Measurements from ENCODE around the gene RPL10. TPM values are rescaled to one million over a fixed set of nuclear protein-coding genes. Genes with fewer than 3 reads are reported as not detected.

The RPL10 gene
- total RNA-seq = 1,465 and 3,108 TPM in 2 replicates

DNA sequence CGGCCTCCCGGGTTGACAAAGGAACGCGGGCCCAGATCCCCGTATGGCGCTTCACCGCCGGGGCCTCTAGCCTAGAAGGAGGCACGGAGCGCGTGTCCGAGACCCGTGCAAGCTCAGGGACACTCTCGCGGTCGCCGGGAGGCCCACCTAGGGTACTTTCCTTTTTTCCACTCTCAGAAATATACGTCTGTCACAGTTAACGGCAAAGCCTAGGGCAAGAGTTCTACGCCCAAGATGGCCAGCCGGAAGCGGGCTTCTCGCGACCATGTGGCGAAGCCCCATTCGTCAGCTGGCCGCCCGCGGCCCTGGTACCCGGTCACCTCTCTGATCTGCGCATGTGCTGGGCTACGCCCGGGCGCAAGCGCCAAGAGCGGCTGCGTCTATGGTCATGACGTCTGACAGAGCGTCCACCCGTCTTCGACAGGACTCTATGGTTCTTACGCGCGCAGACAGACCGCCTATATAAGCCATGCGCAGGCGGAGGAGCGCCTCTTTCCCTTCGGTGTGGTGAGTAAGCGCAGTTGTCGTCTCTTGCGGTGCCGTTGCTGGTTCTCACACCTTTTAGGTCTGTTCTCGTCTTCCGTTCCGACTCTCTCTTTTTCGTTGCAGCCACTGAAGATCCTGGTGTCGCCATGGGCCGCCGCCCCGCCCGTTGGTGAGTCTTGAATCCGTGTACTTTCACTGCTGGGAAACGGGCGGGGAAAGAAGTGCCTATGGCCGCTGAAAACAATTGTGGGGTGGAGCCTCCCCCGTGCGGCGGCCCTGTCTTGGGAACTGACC lies at the start of gene RPL10:
RPL10 (plus strand) TSS at position 490 of the 780 bp plus-strand sequence; CDS start at position 633, 143 bp downstream.

DNA sequence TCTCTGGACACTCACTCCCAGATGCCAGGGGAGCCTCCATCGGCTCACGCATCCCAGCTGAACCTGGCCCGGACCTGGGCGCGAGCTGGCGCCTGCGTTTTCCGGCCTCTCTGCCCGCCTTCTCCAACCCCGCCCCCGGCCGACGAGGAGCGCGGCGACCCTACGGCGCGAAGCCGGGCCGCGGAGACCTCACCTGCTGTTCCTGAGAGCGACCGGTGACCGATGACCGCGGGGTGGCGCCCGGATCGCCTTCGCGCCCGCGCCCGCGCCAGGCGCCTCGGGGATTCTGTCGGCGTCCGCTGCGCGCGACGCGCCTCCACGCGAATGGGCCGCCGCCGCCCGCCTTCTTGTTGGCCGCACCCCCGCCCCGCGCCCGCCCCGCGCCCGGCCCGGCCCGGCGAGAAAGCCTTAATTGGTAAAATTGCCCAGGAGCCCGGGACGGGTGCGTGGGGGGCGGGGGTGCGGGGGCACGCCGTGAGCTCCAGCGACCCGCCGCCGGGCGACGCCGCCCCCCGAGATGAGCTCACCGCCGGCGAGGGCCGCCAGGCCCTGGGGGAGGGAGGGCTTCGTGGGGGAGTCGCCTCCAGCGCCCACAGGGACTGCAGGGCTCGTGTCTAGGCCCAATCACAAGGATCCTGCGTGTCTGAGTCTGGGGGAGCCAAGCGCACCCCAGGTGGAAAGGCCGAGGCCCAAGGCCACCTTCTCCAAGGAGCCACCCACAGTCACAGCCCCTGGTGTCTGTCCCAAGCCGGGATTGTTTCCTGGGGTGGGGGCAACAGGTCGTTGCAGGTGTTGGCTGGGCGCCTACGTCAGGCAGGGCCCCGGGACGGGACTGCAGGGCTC lies 23.6 kb upstream of the RPL10 start, which contains the start of gene FLNA:
FLNA (minus strand) TSS at position 322 of the 843 bp plus-strand sequence. CDS start 3,389 bp downstream, outside the sequence.

DNA sequence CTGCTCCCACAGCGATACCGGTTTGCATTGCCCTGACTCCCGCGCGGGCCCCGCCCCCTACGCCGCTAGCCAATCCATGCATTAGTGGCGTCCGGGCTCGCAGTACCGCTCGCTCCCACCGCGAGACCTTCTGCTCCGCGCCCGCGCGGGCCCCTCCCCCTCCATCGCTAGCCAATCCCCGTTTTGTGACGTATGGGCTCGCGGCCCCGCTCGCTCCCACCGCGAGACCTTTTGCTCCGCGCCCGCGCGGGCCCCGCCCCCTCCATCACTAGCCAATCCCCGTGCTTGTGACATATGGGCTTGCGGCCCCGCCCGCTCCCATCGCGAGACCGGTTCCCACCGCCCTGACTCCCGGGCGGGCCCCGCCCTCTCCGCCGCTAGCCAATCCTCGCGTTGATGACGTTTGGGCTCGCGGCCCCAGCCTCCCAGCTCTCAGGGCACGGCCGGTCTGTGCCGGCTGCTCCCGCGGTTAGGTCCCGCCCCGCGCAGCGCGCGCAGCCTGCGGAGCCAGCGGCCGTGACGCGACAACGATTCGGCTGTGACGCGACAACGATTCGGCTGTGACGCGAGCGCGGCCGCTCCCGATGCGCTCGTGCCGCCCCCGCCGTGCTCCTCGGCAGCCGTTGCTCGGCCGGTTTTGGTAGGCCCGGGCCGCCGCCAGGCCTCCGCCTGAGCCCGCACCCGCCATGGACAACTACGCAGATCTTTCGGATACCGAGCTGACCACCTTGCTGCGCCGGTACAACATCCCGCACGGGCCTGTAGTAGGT lies 19.2 kb upstream of the RPL10 start, which contains the start of gene EMD:
EMD (plus strand) TSS at position 497 of the 770 bp plus-strand sequence; CDS start at position 687, 190 bp downstream.

DNA sequence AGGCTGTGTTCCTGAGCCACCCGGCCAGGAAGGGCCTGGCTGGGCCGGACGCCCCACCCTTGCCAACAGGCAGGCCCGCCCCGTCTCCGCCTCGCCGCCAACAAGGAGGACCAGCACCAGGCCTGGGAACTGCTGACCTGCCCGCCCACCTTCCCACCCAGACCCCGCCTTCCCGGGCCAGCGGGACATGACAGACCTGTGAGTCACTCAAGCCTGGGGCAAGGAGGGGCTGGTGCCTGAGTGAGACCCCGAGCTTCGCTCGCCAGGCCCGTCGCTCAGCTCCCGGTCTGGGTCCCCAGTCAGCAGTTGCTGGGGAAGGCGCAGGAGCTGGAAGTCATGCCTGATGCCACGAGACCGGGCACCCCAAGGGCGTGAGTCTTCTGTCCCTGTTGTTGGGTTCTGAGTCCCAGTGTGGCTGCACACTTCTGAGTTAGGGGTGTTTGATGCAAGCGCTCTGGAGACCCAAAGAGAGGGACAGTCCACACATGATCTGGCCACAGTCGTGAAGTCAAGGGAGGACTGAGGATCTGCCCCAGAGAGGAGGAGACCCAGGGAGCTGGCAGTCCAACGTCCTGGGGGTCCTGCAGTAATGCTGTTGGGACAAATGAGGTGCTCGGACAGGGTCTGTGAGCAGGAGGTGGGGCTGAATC lies 11.2 kb downstream of the RPL10 start, which contains the start of gene DNASE1L1:
DNASE1L1 (minus strand) TSS at position 33 of the 650 bp plus-strand sequence. CDS start 3,686 bp downstream, outside the sequence.

DNA sequence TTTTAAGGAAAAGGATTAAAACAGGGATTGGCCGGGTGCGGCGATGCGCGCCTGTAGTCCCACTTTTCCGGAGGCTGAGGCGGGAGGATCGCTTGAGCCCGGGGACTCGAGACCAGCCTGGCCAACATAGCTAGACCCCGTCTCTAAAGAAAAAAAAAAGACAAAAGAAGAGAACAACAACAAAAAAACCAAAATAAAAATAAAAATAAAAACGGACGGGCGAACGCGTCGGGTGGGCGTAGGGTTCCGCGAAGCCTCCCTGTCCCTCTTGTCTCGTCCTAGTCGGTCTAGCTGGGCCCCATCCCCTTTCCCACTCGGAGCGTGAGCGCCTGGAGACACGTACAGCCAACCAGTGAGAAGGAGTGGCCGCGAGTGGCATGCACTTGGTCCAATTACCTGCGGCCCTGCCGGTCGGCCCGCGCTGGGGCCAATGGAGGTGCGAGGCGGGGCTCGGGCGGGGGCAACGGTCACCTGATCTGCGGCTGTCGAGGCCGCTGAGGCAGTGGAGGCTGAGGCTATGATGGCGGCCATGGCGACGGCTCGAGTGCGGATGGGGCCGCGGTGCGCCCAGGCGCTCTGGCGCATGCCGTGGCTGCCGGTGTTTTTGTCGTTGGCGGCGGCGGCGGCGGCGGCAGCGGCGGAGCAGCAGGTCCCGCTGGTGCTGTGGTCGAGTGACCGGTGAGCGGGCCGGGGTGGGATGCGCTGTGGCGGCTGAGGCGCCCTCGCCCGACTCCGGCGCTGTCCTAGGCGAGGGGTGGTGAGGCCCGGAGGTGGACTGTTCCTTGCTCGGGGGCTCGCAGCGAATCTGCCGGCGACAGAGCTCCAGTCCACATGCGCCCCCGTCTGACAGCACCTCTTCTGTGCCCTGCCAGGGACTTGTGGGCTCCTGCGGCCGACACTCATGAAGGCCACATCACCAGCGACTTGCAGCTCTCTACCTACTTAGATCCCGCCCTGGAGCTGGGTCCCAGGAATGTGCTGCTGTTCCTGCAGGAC lies 30.3 kb downstream of the RPL10 start, which contains the start of gene ATP6AP1:
ATP6AP1 (plus strand) TSS at position 502 of the 996 bp plus-strand sequence; CDS start at position 518, 16 bp downstream.

DNA sequence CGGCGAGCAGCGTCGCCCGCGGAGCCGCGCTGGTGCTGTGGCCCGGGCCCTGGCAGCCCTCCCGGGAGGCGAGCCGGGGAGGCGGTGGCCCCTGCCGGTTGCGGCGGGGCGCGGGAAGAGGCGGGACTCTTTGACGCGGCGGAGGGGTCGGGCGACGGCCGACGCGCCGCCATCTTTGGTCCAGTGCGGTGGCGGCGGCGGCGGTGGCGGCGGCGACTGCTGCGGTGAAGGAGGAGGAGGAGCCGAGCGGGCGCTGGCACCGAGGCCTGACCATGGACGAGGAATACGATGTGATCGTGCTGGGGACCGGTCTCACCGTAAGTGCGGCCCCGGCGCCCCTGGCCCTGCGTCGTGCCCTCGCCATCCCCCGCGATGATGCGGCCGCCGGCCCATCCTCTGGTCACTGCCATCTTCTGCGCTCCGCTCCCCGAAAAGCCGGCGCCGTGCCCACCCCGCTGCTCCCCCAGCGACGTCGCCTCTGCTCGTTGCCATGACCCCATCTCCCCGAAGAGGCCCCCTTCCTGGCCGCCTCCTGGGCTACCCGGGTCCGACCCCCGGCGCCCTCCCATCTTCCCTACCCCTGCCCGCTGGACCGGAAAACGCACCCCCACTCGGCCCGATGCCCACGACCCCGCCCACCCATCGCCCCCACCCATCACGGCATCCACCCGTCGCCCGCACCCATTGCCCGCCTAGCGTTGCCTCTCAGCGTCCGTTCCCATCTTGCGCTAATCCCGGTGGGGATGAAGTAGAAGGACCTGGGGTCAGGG lies 39.0 kb downstream of the RPL10 start, which contains the start of gene GDI1:
GDI1 (plus strand) TSS at position 172 of the 770 bp plus-strand sequence; CDS start at position 273, 101 bp downstream.

DNA sequence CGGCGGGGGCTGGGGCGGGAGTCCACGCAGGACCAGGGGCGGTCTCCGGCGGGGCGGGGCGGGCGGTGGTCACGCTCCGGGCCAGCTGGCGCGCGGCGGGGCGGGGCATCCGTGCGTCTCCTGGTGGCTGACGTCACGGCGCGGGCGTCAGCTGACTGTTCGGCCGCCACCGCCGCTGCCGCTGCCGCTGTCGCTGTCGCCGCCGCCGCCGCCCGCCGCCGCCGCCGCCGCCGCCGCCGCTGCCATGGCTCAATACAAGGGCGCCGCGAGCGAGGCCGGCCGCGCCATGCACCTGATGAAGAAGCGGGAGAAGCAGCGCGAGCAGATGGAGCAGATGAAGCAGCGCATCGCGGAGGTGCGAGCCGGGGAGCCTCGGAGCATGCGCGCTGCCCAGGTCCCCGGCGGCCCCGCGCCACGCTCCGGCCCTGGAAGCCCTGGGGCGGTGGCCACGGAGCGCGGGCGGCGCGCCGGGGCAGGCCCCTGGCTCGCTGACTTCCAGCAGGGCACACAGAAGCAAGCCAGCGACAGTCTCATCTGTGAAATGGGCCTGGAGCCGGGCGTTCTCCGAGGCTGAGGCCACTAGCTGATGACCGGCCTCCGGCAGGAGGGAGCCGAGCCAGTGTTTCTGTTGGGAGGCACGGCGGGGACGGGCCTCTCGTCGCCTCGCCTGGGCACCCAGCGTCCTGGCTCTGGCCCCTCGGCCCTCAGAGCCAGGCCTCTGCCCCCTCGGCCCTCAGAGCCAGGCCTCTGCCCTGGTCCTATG lies 46.0 kb downstream of the RPL10 start, which contains the start of gene FAM50A:
FAM50A (plus strand) TSS at position 150 of the 763 bp plus-strand sequence; CDS start at position 245, 95 bp downstream.

Small RNA genes lying within 50 kb of the gene (small RNA-seq; reads per million reads assigned to genes)
- gene MIR6858 (ENCODE audit: low replicate concordance) (not detected), gene SNORA70 (ENCODE audit: low replicate concordance) (not detected)

Other genes starting within 250 kb of the RPL10 start
- gene OPN1MW, start 215.8 kb upstream of the RPL10 start, total RNA-seq = not detected in 2 replicates
- not detected in 2 replicates for gene OPN1MW2, start 178.6 kb upstream of the RPL10 start, total RNA-seq
- not detected in 2 replicates for gene OPN1MW3, start 140.8 kb upstream of the RPL10 start, total RNA-seq
- gene TEX28, start 103.3 kb upstream of the RPL10 start, total RNA-seq = not detected in 2 replicates
- gene TKTL1, start 102.6 kb upstream of the RPL10 start, total RNA-seq = not detected in 2 replicates
- 2,184 and 2,759 TPM in 2 replicates for gene FLNA, start 23.7 kb upstream of the RPL10 start, total RNA-seq
- 37.9 and 39.5 TPM in 2 replicates for gene EMD, start 19.1 kb upstream of the RPL10 start, total RNA-seq
- gene DNASE1L1, start 10.9 kb downstream of the RPL10 start, total RNA-seq = 59.4 and 61.3 TPM in 2 replicates
- 22.8 and 30.0 TPM in 2 replicates for gene TAFAZZIN, start 13.2 kb downstream of the RPL10 start, total RNA-seq
- 55.3 and 151 TPM in 2 replicates for gene ATP6AP1, start 30.3 kb downstream of the RPL10 start, total RNA-seq
- gene GDI1, start 38.8 kb downstream of the RPL10 start, total RNA-seq = 167 and 170 TPM in 2 replicates
- gene FAM50A, start 45.8 kb downstream of the RPL10 start, total RNA-seq = 40.2 and 106 TPM in 2 replicates
- gene PLXNA3, start 59.9 kb downstream of the RPL10 start, total RNA-seq = 21.2 and 25.8 TPM in 2 replicates
- 15.7 and 20.4 TPM in 2 replicates for gene LAGE3, start 80.9 kb downstream of the RPL10 start, total RNA-seq
- gene UBL4A, start 88.2 kb downstream of the RPL10 start, total RNA-seq = 33.0 and 51.5 TPM in 2 replicates
- gene SLC10A3, start 92.3 kb downstream of the RPL10 start, total RNA-seq = 38.1 and 45.2 TPM in 2 replicates
- gene FAM3A, start 117.9 kb downstream of the RPL10 start, total RNA-seq = 24.5 and 45.1 TPM in 2 replicates
- gene G6PD, start 148.5 kb downstream of the RPL10 start, total RNA-seq = 90.6 and 152 TPM in 2 replicates
- gene IKBKG, start 149.2 kb downstream of the RPL10 start, total RNA-seq = 20.1 and 24.8 TPM in 2 replicates
- not detected in 2 replicates for gene CTAG1A, start 186.8 kb downstream of the RPL10 start, total RNA-seq
- not detected in 2 replicates for gene CTAG1B, start 220.9 kb downstream of the RPL10 start, total RNA-seq

All from placental pericyte (primary cell).